IMR-90 (cell line): Measurements from ENCODE around the gene SLC12A7. TPM values are rescaled to one million over a fixed set of nuclear protein-coding genes. Genes with fewer than 3 reads are reported as not detected.

Experiments used
- ATAC-seq: fragments of 200-7000 bp; cut with Tn5 transposase; 2 replicates; pipeline ENCODE4 v1.9.1; 2020; ENCODE audit warnings: low read depth, mild to moderate bottlenecking, moderate library complexity
- BruUV-seq: library from RNA; stranded (reverse); fragments of 400-500 nt; replicated peaks from 2 replicates; lab custom pipeline; 2021; lab: Mats Ljungman, UMichigan
- CTCF ChIA-PET: fragments of 300-600 bp; formaldehyde crosslinking; extraction: SDS; loops from one replicate; lab custom pipeline; 2021; ENCODE audit warnings: antibody characterized with exemption; lab: Yijun Ruan, JAX
- POLR2A ChIA-PET: fragments of 300-600 bp; sonication (Branson Sonifier 250); formaldehyde crosslinking; loops from one replicate; lab custom pipeline; 2022; ENCODE audit warnings: antibody characterized with exemption; ENCODE audit not compliant: unreplicated experiment; lab: Charles Lee
- DNase-seq: peaks from one replicate; pipeline ENCODE4 v3.0.0; 2013
- H2AFZ ChIP-seq: replicated peaks from 2 replicates; pipeline ENCODE3; 2013; ENCODE audit warnings: low read length, mild to moderate bottlenecking; ENCODE audit not compliant: poor library complexity
- H2AK5ac ChIP-seq: 2 replicates; pipeline ENCODE4 v1.6.1; 2013; ENCODE audit warnings: low read depth, low read length, inconsistent platforms
- H2AK9ac ChIP-seq: replicated peaks from 2 replicates; pipeline ENCODE3; 2013; ENCODE audit warnings: mild to moderate bottlenecking, low read depth, low read length, moderate library complexity; ENCODE audit not compliant: poor library complexity
- H2BK120ac ChIP-seq: 2 replicates; pipeline ENCODE4 v1.6.1; 2013; ENCODE audit warnings: low read depth, low read length, inconsistent platforms
- H2BK15ac ChIP-seq: 3 replicates; pipeline ENCODE4 v1.6.1; 2013; ENCODE audit warnings: low read depth, low read length, inconsistent platforms
- H2BK20ac ChIP-seq: 2 replicates; pipeline ENCODE4 v1.6.1; 2013; ENCODE audit warnings: low read depth, mild to moderate bottlenecking, inconsistent platforms, low read length, moderate library complexity
- H2BK5ac ChIP-seq: 2 replicates; pipeline ENCODE4 v1.6.1; 2013; ENCODE audit warnings: mild to moderate bottlenecking, low read depth, low read length, inconsistent platforms; ENCODE audit not compliant: poor library complexity, severe bottlenecking
- H3K14ac ChIP-seq: replicated peaks from 2 replicates; pipeline ENCODE4 v1.6.1; 2013; ENCODE audit warnings: low read depth, low read length, inconsistent platforms
- H3K18ac ChIP-seq: 2 replicates; pipeline ENCODE4 v1.6.1; 2013; ENCODE audit warnings: low read depth, low read length, control low read depth
- H3K23ac ChIP-seq: 2 replicates; pipeline ENCODE4 v1.6.1; 2013; ENCODE audit warnings: low read depth, low read length, inconsistent platforms
- H3K27ac ChIP-seq: 2 replicates; pipeline ENCODE4 v1.5.1; 2013; ENCODE audit warnings: mild to moderate bottlenecking, control low read depth, low read length; ENCODE audit not compliant: insufficient read depth
- H3K27me3 ChIP-seq: 2 replicates; pipeline ENCODE4 v1.6.1; 2013; ENCODE audit warnings: low read length; ENCODE audit not compliant: control insufficient read depth, insufficient read depth
- H3K36me3 ChIP-seq: 2 replicates; pipeline ENCODE4 v1.6.1; 2013; ENCODE audit warnings: low read length, mixed read lengths; ENCODE audit not compliant: control insufficient read depth, insufficient read depth
- H3K4ac ChIP-seq: 2 replicates; pipeline ENCODE4 v1.6.1; 2013; ENCODE audit warnings: low read depth, low read length, inconsistent platforms
- H3K4me1 ChIP-seq: 2 replicates; pipeline ENCODE4 v1.6.1; 2013; ENCODE audit warnings: low read length, mixed read lengths; ENCODE audit not compliant: control insufficient read depth, insufficient read depth
- H3K4me2 ChIP-seq: 2 replicates; pipeline ENCODE4 v1.6.1; 2013; ENCODE audit warnings: low read depth, mild to moderate bottlenecking, control low read depth, low read length, moderate library complexity
- H3K4me3 ChIP-seq: 2 replicates; pipeline ENCODE4 v1.5.1; 2013; ENCODE audit warnings: low read depth, mild to moderate bottlenecking, control low read depth, low read length, moderate library complexity; ENCODE audit not compliant: insufficient read depth
- H3K56ac ChIP-seq: 2 replicates; pipeline ENCODE4 v1.6.1; 2013; ENCODE audit warnings: low read length, inconsistent platforms; ENCODE audit not compliant: insufficient read depth; ENCODE audit errors: extremely low read depth
- H3K79me1 ChIP-seq, 2 experiments: 2 replicates each; pipeline ENCODE4 v1.6.1; 2013; ENCODE audit warnings: low read length in 2 of 2, inconsistent platforms in 1 of 2, low read depth in 1 of 2
- H3K9ac ChIP-seq: 2 replicates; pipeline ENCODE4 v1.6.1; 2013; ENCODE audit warnings: low read depth, low read length, control low read depth
- H3K9me1 ChIP-seq: 2 replicates; pipeline ENCODE4 v1.6.1; 2013; ENCODE audit warnings: low read length, inconsistent platforms; ENCODE audit not compliant: insufficient read depth
- H3K9me3 ChIP-seq: 2 replicates; pipeline ENCODE4 v1.6.1; 2013; ENCODE audit warnings: low read length; ENCODE audit not compliant: control insufficient read depth, insufficient read depth
- H4K20me1 ChIP-seq: 2 replicates; pipeline ENCODE4 v1.6.1; 2013; ENCODE audit warnings: low read length, inconsistent platforms; ENCODE audit not compliant: insufficient read depth
- H4K5ac ChIP-seq: 2 replicates; pipeline ENCODE4 v1.6.1; 2013; ENCODE audit warnings: mild to moderate bottlenecking, low read depth, low read length, control low read depth
- H4K8ac ChIP-seq, 2 experiments: 2 replicates each; pipeline ENCODE4 v1.6.1; 2013; ENCODE audit warnings: low read depth in 2 of 2, low read length in 2 of 2, control low read depth in 1 of 2, inconsistent platforms in 1 of 2
- H4K91ac ChIP-seq: 2 replicates; pipeline ENCODE4 v1.6.1; 2013; ENCODE audit warnings: low read depth, low read length, inconsistent platforms; ENCODE audit not compliant: insufficient read depth
- MXI1 ChIP-seq: IDR thresholded peaks from 2 replicates; pipeline ENCODE4 v1.6.1; 2012; ENCODE audit warnings: low read depth, mild to moderate bottlenecking, low read length, moderate library complexity, borderline replicate concordance
- USF2 ChIP-seq: fragments of 150-350 bp; IDR thresholded peaks from 2 replicates; pipeline ENCODE4 v1.6.1; 2017; ENCODE audit warnings: mild to moderate bottlenecking, antibody characterized with exemption, low read length, low read depth
- whole genome bisulfite sequencing, 2 experiments: methylation state at CpG; one replicate each; pipeline versions ENCODE4 v1.1.5 to v1.1.7; 2013; ENCODE audit warnings: missing lambda C conversion rate in 2 of 2; ENCODE audit not compliant: insufficient read length in 1 of 2; ENCODE audit errors: extremely low coverage in 2 of 2; 5-methylcytosine and 5-hydroxymethylcytosine counted together
- dilution Hi-C: fragments of 300-500 bp; cut with HindIII; formaldehyde crosslinking; loops from one replicate; pipeline ENCODE4 v1.14.3; 2018; ENCODE audit warnings: low sequenced_read_pairs; ENCODE audit not compliant: unreplicated experiment
- in situ Hi-C: fragments of 300-500 bp; cut with MboI; formaldehyde crosslinking; loops from 3 replicates; pipeline ENCODE4 v1.14.3; 2019; ENCODE audit warnings: low sequenced_read_pairs, inconsistent platforms, mixed read lengths
- intact Hi-C: fragments of 100-400 bp; cut with micrococcal nuclease; formaldehyde crosslinking; loops from 2 replicates; pipeline ENCODE4 v1.10.0; 2022
- polyA plus RNA-seq, 3 experiments: library from polyadenylated mRNA; depleted of rRNA; stranded (reverse); fragments of >200 nt; gene quantifications; 2 replicates each; pipeline ENCODE4 v1.2.3, GENCODE V29; 2012; ENCODE audit warnings: low replicate concordance in 1 of 3
- total RNA-seq: library from RNA; depleted of rRNA; stranded (reverse); fragments of >200 nt; gene quantifications from 2 replicates; pipeline ENCODE4 v1.2.3, GENCODE V29; 2012

The SLC12A7 gene
- total and polyA plus RNA-seq, 2 of the 4 experiments (the other 2 are of a cell fraction), result 3.0 to 6.1 TPM

- H3K56ac ChIP-seq, result no peak overlapping the region
- no peak overlapping the region for H2AFZ ChIP-seq
- no peak overlapping the region for H3K4ac ChIP-seq
- DNase-seq (no peak), ATAC-seq (no peak)
- no peak for TF ChIP-seq MXI1
- TF ChIP-seq USF2, result no peak
- H2AK5ac ChIP-seq, result no peak overlapping the region
- H3K27me3 ChIP-seq, result peaks cover 43% of the 10 kb centered on the region; the same call in 1 of the 2 replicates
- H2BK20ac ChIP-seq, result no peak overlapping the region
- intact Hi-C loops, result no loop called here
- H4K8ac ChIP-seq, result no peak overlapping the region
- no TSS peak for BruUV-seq
- H3K79me1 ChIP-seq, result no peaks in the 10 kb centered on the region
- H2BK15ac ChIP-seq, result no peak overlapping the region
- H3K18ac ChIP-seq, result no peak overlapping the region
- POLR2A ChIA-PET, result no interaction called here
- no peak overlapping the region for H3K23ac ChIP-seq
- no peaks in the 10 kb centered on the region for H3K9me3 ChIP-seq
- H2BK120ac ChIP-seq, result no peak overlapping the region
- H4K5ac ChIP-seq, result no peak overlapping the region
- H3K27ac ChIP-seq, result no peak overlapping the region
- CTCF ChIA-PET, result no interaction called here
- no peak overlapping the region for H2AK9ac ChIP-seq
- dilution Hi-C loops, result no loop called here
- no peak overlapping the region for H3K9ac ChIP-seq
- no CpG with 5 or more reads among the region's 9 CpGs for WGBS, 2 experiments
- no peak overlapping the region for H3K4me3 ChIP-seq
- H4K20me1 ChIP-seq, result no peaks in the 10 kb centered on the region
- H2BK5ac ChIP-seq, result no peak overlapping the region
- no peak overlapping the region for H3K4me2 ChIP-seq
- H3K14ac ChIP-seq, result no peak overlapping the region
- no peaks in the 10 kb centered on the region for H3K36me3 ChIP-seq
- no peak overlapping the region for H4K91ac ChIP-seq
- H3K4me1 ChIP-seq, result no peaks in the 10 kb centered on the region
- in situ Hi-C loops, result loop anchor here (10.0 kb wide), 1 partner anchor 198 kb away; no protein-coding TSS in a partner anchor
- H3K9me1 ChIP-seq, result no peaks in the 10 kb centered on the region
These were observed 21.2 kb upstream of the SLC12A7 start for GRCh38 chr5:1133108-1133507.
